Esophagus muscularis mucosa (tissue), 4 donors: ENCODE measurements around the gene FALEC.

Experiments used
- EP300 ChIP-seq: sonication (generic); formaldehyde crosslinking; IDR thresholded peaks from one replicate; pipeline ENCODE4 v1.6.1; 2017; ENCODE audit warnings: antibody characterized with exemption
- POLR2A ChIP-seq: fragments of 450-650 bp; IDR thresholded peaks from one replicate; pipeline ENCODE4 v1.6.1; 2017; ENCODE audit warnings: antibody characterized with exemption, moderate library complexity, mild to moderate bottlenecking, low read depth
- TF ChIP-seq, protein P1 (sequence below), 3 experiments: fragments of 200-600 bp in 2 of 3; fragments of 450-650 bp in 1 of 3; sonication (generic) in 2 of 3; IDR thresholded peaks; one replicate each; pipeline ENCODE4 v1.5.1; 2017 to 2019; ENCODE audit warnings: antibody characterized with exemption in 3 of 3, mild to moderate bottlenecking in 2 of 3, moderate library complexity in 1 of 3

DNA sequence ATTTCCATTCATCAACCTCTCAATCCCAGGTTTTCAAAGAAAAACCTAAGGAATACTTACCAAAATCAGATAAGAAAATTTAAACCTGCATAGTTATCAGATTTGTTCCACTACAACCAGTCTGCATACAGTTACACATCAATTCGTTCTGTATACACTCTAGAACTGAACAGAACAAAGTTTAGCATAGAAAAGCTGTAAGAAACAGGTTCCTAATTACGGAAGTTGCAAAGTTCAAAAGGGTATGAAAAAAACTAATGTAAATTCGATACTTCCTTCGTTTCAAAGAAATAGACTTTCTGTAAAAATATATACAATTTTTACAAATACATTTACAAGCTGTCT is 60.8 kb downstream of the FALEC start:
- TF ChIP-seq POLR2A: no peak
- TF ChIP-seq, protein P1, sequence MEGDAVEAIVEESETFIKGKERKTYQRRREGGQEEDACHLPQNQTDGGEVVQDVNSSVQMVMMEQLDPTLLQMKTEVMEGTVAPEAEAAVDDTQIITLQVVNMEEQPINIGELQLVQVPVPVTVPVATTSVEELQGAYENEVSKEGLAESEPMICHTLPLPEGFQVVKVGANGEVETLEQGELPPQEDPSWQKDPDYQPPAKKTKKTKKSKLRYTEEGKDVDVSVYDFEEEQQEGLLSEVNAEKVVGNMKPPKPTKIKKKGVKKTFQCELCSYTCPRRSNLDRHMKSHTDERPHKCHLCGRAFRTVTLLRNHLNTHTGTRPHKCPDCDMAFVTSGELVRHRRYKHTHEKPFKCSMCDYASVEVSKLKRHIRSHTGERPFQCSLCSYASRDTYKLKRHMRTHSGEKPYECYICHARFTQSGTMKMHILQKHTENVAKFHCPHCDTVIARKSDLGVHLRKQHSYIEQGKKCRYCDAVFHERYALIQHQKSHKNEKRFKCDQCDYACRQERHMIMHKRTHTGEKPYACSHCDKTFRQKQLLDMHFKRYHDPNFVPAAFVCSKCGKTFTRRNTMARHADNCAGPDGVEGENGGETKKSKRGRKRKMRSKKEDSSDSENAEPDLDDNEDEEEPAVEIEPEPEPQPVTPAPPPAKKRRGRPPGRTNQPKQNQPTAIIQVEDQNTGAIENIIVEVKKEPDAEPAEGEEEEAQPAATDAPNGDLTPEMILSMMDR (IDR thresholded peaks at IDR 0.05): no peak
- TF ChIP-seq EP300: no peak
